ENCODE results near the gene TNNI2.

Gene TNNI2

GRCh38 chr11:1824221-1825038 lies 14.4 kb upstream of the TNNI2 start:
- H3K36me3 ChIP-seq (ENCODE audit: insufficient read depth, low read length) = no peaks in the 10 kb centered on the region
- no peak overlapping the region for H3K9ac ChIP-seq (ENCODE audit: insufficient read length)
- no peak for TF ChIP-seq POLR2AphosphoS5 (IDR thresholded peaks at IDR 0.05; ENCODE audit: borderline replicate concordance, low read depth, low read length)
- TF ChIP-seq FOXP2 (optimal IDR thresholded peaks at IDR 0.05; ENCODE audit: control extremely low read depth, extremely low read length, insufficient read depth) = no peak
- TF ChIP-seq EZH2 (IDR thresholded peaks at IDR 0.05) = no peak
- no peaks in the 10 kb centered on the region for H3K9me3 ChIP-seq (ENCODE audit: low read depth, low read length)
- no peak overlapping the region for H3K4me3 ChIP-seq
- no peak overlapping the region for H3K27ac ChIP-seq
- DNase-seq (ENCODE audit: low read depth, low spot score) = no peak

GRCh38 chr11:1825039-1825740 lies 13.6 kb upstream of the TNNI2 start:
- H3K27ac ChIP-seq = no peak overlapping the region
- H3K9ac ChIP-seq (ENCODE audit: insufficient read length) = no peak overlapping the region
- TF ChIP-seq EZH2 (IDR thresholded peaks at IDR 0.05) (no peak), FOXP2 (optimal IDR thresholded peaks at IDR 0.05; ENCODE audit: control extremely low read depth, extremely low read length, insufficient read depth) (no peak)
- no peaks in the 10 kb centered on the region for H3K9me3 ChIP-seq (ENCODE audit: low read depth, low read length)
- H3K36me3 ChIP-seq (ENCODE audit: insufficient read depth, low read length) = no peaks in the 10 kb centered on the region
- DNase-seq (ENCODE audit: low read depth, low spot score) = no peak
- H3K4me3 ChIP-seq = no peak overlapping the region

- TF ChIP-seq POLR2AphosphoS5 (IDR thresholded peaks at IDR 0.05; ENCODE audit: borderline replicate concordance, low read depth, low read length) = no peak
- no peak for TF ChIP-seq EZH2 (IDR thresholded peaks at IDR 0.05)
- TF ChIP-seq FOXP2 (optimal IDR thresholded peaks at IDR 0.05; ENCODE audit: control extremely low read depth, extremely low read length, insufficient read depth) = no peak
- no peak overlapping the region for H3K4me3 ChIP-seq
- H3K27ac ChIP-seq = no peak overlapping the region
- DNase-seq (ENCODE audit: low read depth, low spot score) = no peak
- no peaks in the 10 kb centered on the region for H3K36me3 ChIP-seq (ENCODE audit: insufficient read depth, low read length)
- H3K9ac ChIP-seq (ENCODE audit: insufficient read length) = no peak overlapping the region
- H3K9me3 ChIP-seq (ENCODE audit: low read depth, low read length) = no peaks in the 10 kb centered on the region
Measured at GRCh38 chr11:1825785-1826451, 12.9 kb upstream of the TNNI2 start.

- TF ChIP-seq POLR2AphosphoS5 (IDR thresholded peaks at IDR 0.05; ENCODE audit: borderline replicate concordance, low read depth, low read length) (no peak), EZH2 (IDR thresholded peaks at IDR 0.05) (no peak), FOXP2 (optimal IDR thresholded peaks at IDR 0.05; ENCODE audit: control extremely low read depth, extremely low read length, insufficient read depth) (no peak)
- Histone ChIP-seq H3K9me3 (ENCODE audit: low read depth, low read length) (no peaks in the 10 kb centered on the region), H3K36me3 (ENCODE audit: insufficient read depth, low read length) (no peaks in the 10 kb centered on the region), H3K9ac (ENCODE audit: insufficient read length) (no peak overlapping the region), H3K4me3 (no peak overlapping the region), H3K27ac (no peak overlapping the region)
- no peak for DNase-seq (ENCODE audit: low read depth, low spot score)
Measured at GRCh38 chr11:1826552-1827094, 12.2 kb upstream of the TNNI2 start.

GRCh38 chr11:1827095-1827813 lies 11.5 kb upstream of the TNNI2 start:
- Histone ChIP-seq H3K27ac (no peak overlapping the region), H3K36me3 (ENCODE audit: insufficient read depth, low read length) (no peaks in the 10 kb centered on the region), H3K9ac (ENCODE audit: insufficient read length) (no peak overlapping the region), H3K9me3 (ENCODE audit: low read depth, low read length) (no peaks in the 10 kb centered on the region), H3K4me3 (no peak overlapping the region)
- DNase-seq (ENCODE audit: low read depth, low spot score) = peak; percentile 8
- no peak for TF ChIP-seq FOXP2 (optimal IDR thresholded peaks at IDR 0.05; ENCODE audit: control extremely low read depth, extremely low read length, insufficient read depth)
- no peak for TF ChIP-seq POLR2AphosphoS5 (IDR thresholded peaks at IDR 0.05; ENCODE audit: borderline replicate concordance, low read depth, low read length)
- no peak for TF ChIP-seq EZH2 (IDR thresholded peaks at IDR 0.05)

- no peak for DNase-seq (ENCODE audit: low read depth, low spot score)
- no peaks in the 10 kb centered on the region for H3K36me3 ChIP-seq (ENCODE audit: insufficient read depth, low read length)
- no peak overlapping the region for H3K27ac ChIP-seq
- H3K4me3 ChIP-seq = no peak overlapping the region
- TF ChIP-seq POLR2AphosphoS5 (IDR thresholded peaks at IDR 0.05; ENCODE audit: borderline replicate concordance, low read depth, low read length) (no peak), FOXP2 (optimal IDR thresholded peaks at IDR 0.05; ENCODE audit: control extremely low read depth, extremely low read length, insufficient read depth) (no peak), EZH2 (IDR thresholded peaks at IDR 0.05) (no peak)
- no peak overlapping the region for H3K9ac ChIP-seq (ENCODE audit: insufficient read length)
- H3K9me3 ChIP-seq (ENCODE audit: low read depth, low read length) = no peaks in the 10 kb centered on the region
Measured at GRCh38 chr11:1827931-1828330, 10.8 kb upstream of the TNNI2 start.

GRCh38 chr11:1828542-1828941 lies 10.2 kb upstream of the TNNI2 start:
- no peak overlapping the region for H3K9ac ChIP-seq (ENCODE audit: insufficient read length)
- no peaks in the 10 kb centered on the region for H3K36me3 ChIP-seq (ENCODE audit: insufficient read depth, low read length)
- no peaks in the 10 kb centered on the region for H3K9me3 ChIP-seq (ENCODE audit: low read depth, low read length)
- no peak overlapping the region for H3K4me3 ChIP-seq
- DNase-seq (ENCODE audit: low read depth, low spot score) = no peak
- H3K27ac ChIP-seq = no peak overlapping the region
- no peak for TF ChIP-seq FOXP2 (optimal IDR thresholded peaks at IDR 0.05; ENCODE audit: control extremely low read depth, extremely low read length, insufficient read depth)
- no peak for TF ChIP-seq EZH2 (IDR thresholded peaks at IDR 0.05)
- no peak for TF ChIP-seq POLR2AphosphoS5 (IDR thresholded peaks at IDR 0.05; ENCODE audit: borderline replicate concordance, low read depth, low read length)
